K562 (cell line): ENCODE results near the gene VSX2. TPM values are rescaled to one million over a fixed set of nuclear protein-coding genes. Genes with fewer than 3 reads are reported as not detected.

Source experiments
- ADNP ChIP-seq: fragments of 200-800 bp; sonication (Bioruptor generic); IDR thresholded peaks from 2 replicates; pipeline ENCODE4 v1.6.1; 2016; ENCODE audit warnings: missing genetic modification characterization, missing compliant biosample characterization
- ATF1 ChIP-seq, 2 experiments: fragments of 450-650 bp in 1 of 2; IDR thresholded peaks; 2 replicates each; pipeline ENCODE4 v1.6.1; 2016; ENCODE audit warnings: missing compliant biosample characterization in 1 of 2, missing genetic modification characterization in 1 of 2
- CREB1 ChIP-seq, 2 experiments: sonication (generic) in 1 of 2; formaldehyde crosslinking in 1 of 2; IDR thresholded peaks; 2 replicates each; pipeline versions ENCODE4 v1.6.1 to v1.8.0; 2012 to 2022; ENCODE audit warnings: inconsistent platforms in 1 of 2, mild to moderate bottlenecking in 1 of 2, missing genetic modification reagents in 1 of 2, moderate library complexity in 1 of 2
- CREM ChIP-seq: IDR thresholded peaks from 2 replicates; pipeline ENCODE4 v1.6.1; 2014; ENCODE audit warnings: antibody characterized with exemption, low read depth
- ZBTB1 ChIP-seq: sonication (generic); formaldehyde crosslinking; IDR thresholded peaks from 2 replicates; pipeline ENCODE4 v1.8.1; 2023; ENCODE audit warnings: missing genetic modification reagents, low read depth, mild to moderate bottlenecking, borderline replicate concordance
- ZNF3 ChIP-seq: fragments of 250-450 bp; sonication (Bioruptor Pico); IDR thresholded peaks from 2 replicates; pipeline ENCODE4 v1.5.0; 2021; ENCODE audit warnings: mild to moderate bottlenecking, moderate library complexity
- polyA plus RNA-seq, 8 experiments: library from polyadenylated mRNA; depleted of rRNA in 4 of 8; stranded (reverse) in 5 of 8; unstranded in 3 of 8; fragments of >200 nt; fragmentation: Nextera tagmentation in 2 of 8; fragmentation: Illumina TruSeq in 1 of 8; extraction: Ambion mirVana in 2 of 8; extraction: Trizol in 1 of 8; gene quantifications; 2 replicates each; pipeline versions ENCODE4 v1.2.1 to v1.2.3, GENCODE V29; 2011 to 2014; ENCODE audit warnings: inconsistent platforms in 1 of 8, missing spikeins in 1 of 8
- total RNA-seq, 7 experiments: library from RNA; depleted of rRNA in 6 of 7; stranded (reverse); fragments of >200 nt in 6 of 7; fragmentation: Illumina TruSeq in 2 of 7; extraction: Trizol in 2 of 7; gene quantifications; 2 replicates each; pipeline versions ENCODE4 v1.2.1 to v1.2.3, GENCODE V29; 2011 to 2021; ENCODE audit warnings: low replicate concordance in 1 of 7
- TF ChIP-seq, protein P1 (sequence below): fragments of 150-350 bp; conservative IDR thresholded peaks from 2 replicates; pipeline ENCODE4 v1.6.1; 2014; ENCODE audit warnings: low read length
- TF ChIP-seq, protein P2 (sequence below), 2 experiments: fragments of 150-350 bp in 1 of 2; IDR thresholded peaks; 2 replicates each; pipeline ENCODE4 v1.6.1; 2012 to 2016; ENCODE audit warnings: low read depth in 2 of 2, low read length in 2 of 2, mild to moderate bottlenecking in 1 of 2, moderate library complexity in 1 of 2
- TF ChIP-seq, protein P3 (sequence below): fragments of 450-650 bp; formaldehyde crosslinking; IDR thresholded peaks from 2 replicates; pipeline ENCODE4 v1.4.0; 2020; ENCODE audit warnings: mild to moderate bottlenecking, mixed read lengths

Gene VSX2
- total and polyA plus RNA-seq, 9 of the 15 experiments (the other 6 are each of a cell fraction or from before 2014, with no cell fraction given) = 0.04 TPM; not detected in 8

DNA sequence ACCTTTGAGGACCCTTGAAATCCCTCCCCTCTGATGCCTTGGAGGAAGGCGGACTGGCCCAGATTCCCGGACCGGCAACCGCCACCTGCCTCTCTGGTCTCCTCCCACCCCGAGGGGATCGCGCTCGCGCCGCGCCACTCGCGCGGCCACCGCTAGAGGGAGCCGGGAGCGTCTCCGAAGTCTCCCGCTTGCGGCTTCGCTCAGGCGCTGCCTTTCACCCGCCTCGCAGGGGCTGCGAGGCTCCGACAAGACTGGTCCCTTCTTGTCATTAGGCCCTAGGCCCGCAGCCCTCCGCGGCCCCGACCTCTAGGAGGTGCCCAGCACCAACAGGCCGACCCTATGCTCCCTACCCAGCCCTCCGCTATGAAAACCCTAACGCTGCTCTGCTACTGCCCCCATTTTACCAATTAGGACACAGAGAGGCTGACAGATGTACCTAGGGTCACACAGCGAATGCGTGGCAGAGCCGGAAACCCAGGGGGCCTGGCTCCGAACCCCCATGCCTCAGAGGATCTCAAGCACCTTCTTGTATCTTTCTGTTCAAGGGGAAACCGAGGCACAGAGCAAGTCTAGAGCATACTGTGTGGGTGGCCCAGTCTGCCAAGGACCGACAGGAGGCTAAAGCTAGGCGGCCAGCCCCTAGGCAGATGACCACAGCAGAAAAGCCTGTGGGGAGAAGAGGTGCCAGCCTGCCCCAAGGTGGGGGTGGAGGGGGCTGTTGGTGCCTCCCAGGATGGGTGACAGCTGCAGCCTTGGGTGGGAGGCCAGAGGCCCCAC, 21.4 kb upstream of the VSX2 start (continued):
- TF ChIP-seq ZBTB1 (CRISPR knock-in tag) = no peak
- TF ChIP-seq, protein P1, sequence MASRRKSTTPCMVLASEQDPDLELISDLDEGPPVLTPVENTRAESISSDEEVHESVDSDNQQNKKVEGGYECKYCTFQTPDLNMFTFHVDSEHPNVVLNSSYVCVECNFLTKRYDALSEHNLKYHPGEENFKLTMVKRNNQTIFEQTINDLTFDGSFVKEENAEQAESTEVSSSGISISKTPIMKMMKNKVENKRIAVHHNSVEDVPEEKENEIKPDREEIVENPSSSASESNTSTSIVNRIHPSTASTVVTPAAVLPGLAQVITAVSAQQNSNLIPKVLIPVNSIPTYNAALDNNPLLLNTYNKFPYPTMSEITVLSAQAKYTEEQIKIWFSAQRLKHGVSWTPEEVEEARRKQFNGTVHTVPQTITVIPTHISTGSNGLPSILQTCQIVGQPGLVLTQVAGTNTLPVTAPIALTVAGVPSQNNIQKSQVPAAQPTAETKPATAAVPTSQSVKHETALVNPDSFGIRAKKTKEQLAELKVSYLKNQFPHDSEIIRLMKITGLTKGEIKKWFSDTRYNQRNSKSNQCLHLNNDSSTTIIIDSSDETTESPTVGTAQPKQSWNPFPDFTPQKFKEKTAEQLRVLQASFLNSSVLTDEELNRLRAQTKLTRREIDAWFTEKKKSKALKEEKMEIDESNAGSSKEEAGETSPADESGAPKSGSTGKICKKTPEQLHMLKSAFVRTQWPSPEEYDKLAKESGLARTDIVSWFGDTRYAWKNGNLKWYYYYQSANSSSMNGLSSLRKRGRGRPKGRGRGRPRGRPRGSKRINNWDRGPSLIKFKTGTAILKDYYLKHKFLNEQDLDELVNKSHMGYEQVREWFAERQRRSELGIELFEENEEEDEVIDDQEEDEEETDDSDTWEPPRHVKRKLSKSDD = no peak
- TF ChIP-seq, protein P2, sequence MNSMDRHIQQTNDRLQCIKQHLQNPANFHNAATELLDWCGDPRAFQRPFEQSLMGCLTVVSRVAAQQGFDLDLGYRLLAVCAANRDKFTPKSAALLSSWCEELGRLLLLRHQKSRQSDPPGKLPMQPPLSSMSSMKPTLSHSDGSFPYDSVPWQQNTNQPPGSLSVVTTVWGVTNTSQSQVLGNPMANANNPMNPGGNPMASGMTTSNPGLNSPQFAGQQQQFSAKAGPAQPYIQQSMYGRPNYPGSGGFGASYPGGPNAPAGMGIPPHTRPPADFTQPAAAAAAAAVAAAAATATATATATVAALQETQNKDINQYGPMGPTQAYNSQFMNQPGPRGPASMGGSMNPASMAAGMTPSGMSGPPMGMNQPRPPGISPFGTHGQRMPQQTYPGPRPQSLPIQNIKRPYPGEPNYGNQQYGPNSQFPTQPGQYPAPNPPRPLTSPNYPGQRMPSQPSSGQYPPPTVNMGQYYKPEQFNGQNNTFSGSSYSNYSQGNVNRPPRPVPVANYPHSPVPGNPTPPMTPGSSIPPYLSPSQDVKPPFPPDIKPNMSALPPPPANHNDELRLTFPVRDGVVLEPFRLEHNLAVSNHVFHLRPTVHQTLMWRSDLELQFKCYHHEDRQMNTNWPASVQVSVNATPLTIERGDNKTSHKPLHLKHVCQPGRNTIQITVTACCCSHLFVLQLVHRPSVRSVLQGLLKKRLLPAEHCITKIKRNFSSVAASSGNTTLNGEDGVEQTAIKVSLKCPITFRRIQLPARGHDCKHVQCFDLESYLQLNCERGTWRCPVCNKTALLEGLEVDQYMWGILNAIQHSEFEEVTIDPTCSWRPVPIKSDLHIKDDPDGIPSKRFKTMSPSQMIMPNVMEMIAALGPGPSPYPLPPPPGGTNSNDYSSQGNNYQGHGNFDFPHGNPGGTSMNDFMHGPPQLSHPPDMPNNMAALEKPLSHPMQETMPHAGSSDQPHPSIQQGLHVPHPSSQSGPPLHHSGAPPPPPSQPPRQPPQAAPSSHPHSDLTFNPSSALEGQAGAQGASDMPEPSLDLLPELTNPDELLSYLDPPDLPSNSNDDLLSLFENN (IDR thresholded peaks at IDR 0.05; ENCODE audit: low read depth in 2 of 2, low read length in 2 of 2) = no peak
- no peak for TF ChIP-seq ZNF3
- no peak for TF ChIP-seq CREM
- TF ChIP-seq, protein P3, sequence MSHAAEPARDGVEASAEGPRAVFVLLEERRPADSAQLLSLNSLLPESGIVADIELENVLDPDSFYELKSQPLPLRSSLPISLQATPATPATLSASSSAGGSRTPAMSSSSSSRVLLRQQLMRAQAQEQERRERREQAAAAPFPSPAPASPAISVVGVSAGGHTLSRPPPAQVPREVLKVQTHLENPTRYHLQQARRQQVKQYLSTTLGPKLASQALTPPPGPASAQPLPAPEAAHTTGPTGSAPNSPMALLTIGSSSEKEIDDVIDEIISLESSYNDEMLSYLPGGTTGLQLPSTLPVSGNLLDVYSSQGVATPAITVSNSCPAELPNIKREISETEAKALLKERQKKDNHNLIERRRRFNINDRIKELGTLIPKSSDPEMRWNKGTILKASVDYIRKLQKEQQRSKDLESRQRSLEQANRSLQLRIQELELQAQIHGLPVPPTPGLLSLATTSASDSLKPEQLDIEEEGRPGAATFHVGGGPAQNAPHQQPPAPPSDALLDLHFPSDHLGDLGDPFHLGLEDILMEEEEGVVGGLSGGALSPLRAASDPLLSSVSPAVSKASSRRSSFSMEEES (CRISPR knock-in tag) = no peak
- TF ChIP-seq ATF1 (CRISPR knock-in tag; IDR thresholded peaks at IDR 0.05) = no peak
- no peak for TF ChIP-seq ATF1 (tag; IDR thresholded peaks at IDR 0.05)
- TF ChIP-seq ADNP (tag) = no peak
- TF ChIP-seq CREB1 (IDR thresholded peaks at IDR 0.05) = no peak
- no peak for TF ChIP-seq CREB1 (CRISPR knock-in tag; IDR thresholded peaks at IDR 0.05)
